H1 (cell line): ENCODE data around the gene MYH8. TPM values are rescaled to one million over a fixed set of nuclear protein-coding genes. Genes with fewer than 3 reads are reported as not detected.

ENCODE experiments used
- CTCF ChIA-PET: fragments of 300-600 bp; sonication (Branson Sonifier 250); formaldehyde crosslinking; loops from one replicate; lab custom pipeline; 2021; ENCODE audit not compliant: partially characterized antibody; lab: Charles Lee
- POLR2A ChIA-PET: fragments of 300-600 bp; sonication (Branson Sonifier 250); formaldehyde crosslinking; loops from one replicate; lab custom pipeline; 2021; ENCODE audit warnings: inconsistent platforms; ENCODE audit not compliant: partially characterized antibody; lab: Charles Lee
- DNase-seq, 2 experiments: peaks; one replicate each; pipeline versions ENCODE4 v3.0.0 to v3.0.0-alpha.2; 2010 to 2022; ENCODE audit warnings: low spot score in 2 of 2, low read depth in 1 of 2, mixed read lengths in 1 of 2
- FAIRE-seq: peaks from 2 replicates; lab custom pipeline; 2011; peaks lifted over from hg19 to GRCh38; lab: Jason Lieb, UNC
- H2AFZ ChIP-seq: 2 replicates; pipeline ENCODE4 v1.8.1; 2012; ENCODE audit warnings: low read length, inconsistent platforms
- H2AK5ac ChIP-seq: 2 replicates; pipeline ENCODE4 v1.6.1; 2013; ENCODE audit warnings: low read depth, low read length
- H2BK120ac ChIP-seq: replicated peaks from 2 replicates; pipeline ENCODE3; 2013; ENCODE audit warnings: low read depth, low read length, inconsistent platforms
- H2BK12ac ChIP-seq: 2 replicates; pipeline ENCODE4 v1.6.1; 2013; ENCODE audit warnings: low read depth, low read length
- H2BK15ac ChIP-seq: 2 replicates; pipeline ENCODE4 v1.6.1; 2013; ENCODE audit warnings: low read length
- H2BK20ac ChIP-seq: 2 replicates; pipeline ENCODE4 v1.6.1; 2013; ENCODE audit warnings: low read length
- H2BK5ac ChIP-seq: 2 replicates; pipeline ENCODE4 v1.6.1; 2013; ENCODE audit warnings: low read depth, low read length
- H3K14ac ChIP-seq: 2 replicates; pipeline ENCODE4 v1.6.1; 2013; ENCODE audit warnings: inconsistent platforms; ENCODE audit not compliant: insufficient read length
- H3K18ac ChIP-seq: 2 replicates; pipeline ENCODE4 v1.6.1; 2013; ENCODE audit warnings: low read length; ENCODE audit errors: extremely low read depth
- H3K23ac ChIP-seq: 2 replicates; pipeline ENCODE4 v1.6.1; 2013; ENCODE audit warnings: inconsistent platforms; ENCODE audit not compliant: insufficient read length
- H3K23me2 ChIP-seq: 2 replicates; pipeline ENCODE4 v1.6.1; 2013; ENCODE audit warnings: low read depth, low read length
- H3K27ac ChIP-seq: 2 replicates; pipeline ENCODE4 v1.6.1; 2011; ENCODE audit warnings: low read depth, low read length, inconsistent platforms
- H3K27me3 ChIP-seq, 4 experiments: replicated peaks in 1 of 4; 1 replicate in 1 of 4; 2 replicates in 3 of 4; pipeline versions ENCODE4 v1.6.1 to v1.8.1; 2011 to 2013; ENCODE audit warnings: low read length in 3 of 4, mild to moderate bottlenecking in 3 of 4, inconsistent platforms in 2 of 4, mixed read lengths in 2 of 4, moderate library complexity in 1 of 4; ENCODE audit not compliant: control insufficient read depth in 3 of 4, insufficient read depth in 3 of 4; ENCODE audit errors: extremely low read depth in 1 of 4
- H3K36me3 ChIP-seq, 4 experiments: 2 replicates each; pipeline versions ENCODE4 v1.6.1 to v1.8.1; 2011 to 2013; ENCODE audit warnings: mild to moderate bottlenecking in 4 of 4, low read length in 3 of 4, moderate library complexity in 2 of 4, control low read depth in 1 of 4, inconsistent platforms in 1 of 4; ENCODE audit not compliant: insufficient read depth in 4 of 4, control insufficient read depth in 2 of 4
- H3K4ac ChIP-seq: replicated peaks from 2 replicates; pipeline ENCODE3; 2013; ENCODE audit warnings: low read length, low read depth, mixed read lengths, inconsistent platforms; ENCODE audit not compliant: insufficient read length
- H3K4me1 ChIP-seq, 4 experiments: replicated peaks in 1 of 4; 1 replicate in 1 of 4; 2 replicates in 3 of 4; pipeline versions ENCODE4 v1.6.1 to v1.8.1; 2011 to 2013; ENCODE audit warnings: low read length in 3 of 4, inconsistent platforms in 2 of 4, mixed read lengths in 1 of 4; ENCODE audit not compliant: insufficient read depth in 4 of 4, control insufficient read depth in 3 of 4
- H3K4me2 ChIP-seq, 2 experiments: 2 replicates each; pipeline versions ENCODE4 v1.6.1 to v1.8.1; 2011 to 2013; ENCODE audit warnings: low read depth in 2 of 2, low read length in 2 of 2, control low read depth in 1 of 2, inconsistent platforms in 1 of 2, mild to moderate bottlenecking in 1 of 2; ENCODE audit not compliant: insufficient read depth in 1 of 2
- H3K4me3 ChIP-seq, 4 experiments: fragments of 200-600, 300-600 bp in 1 of 4; sonication (generic), shearing (Covaris generic), sonication (Bioruptor Twin) in 1 of 4; 2 replicates each; pipeline versions ENCODE4 v1.5.1 to v1.8.1; 2011 to 2016; ENCODE audit warnings: low read length in 4 of 4, low read depth in 3 of 4, control low read depth in 2 of 4, inconsistent platforms in 2 of 4, mild to moderate bottlenecking in 2 of 4, mixed read lengths in 1 of 4, moderate library complexity in 1 of 4; ENCODE audit not compliant: insufficient read depth in 2 of 4; ENCODE audit errors: extremely low read depth in 1 of 4
- H3K56ac ChIP-seq: replicated peaks from 2 replicates; pipeline ENCODE3; 2013; ENCODE audit warnings: low read depth, mild to moderate bottlenecking, mixed read lengths, low read length, inconsistent platforms; ENCODE audit not compliant: insufficient read length
- H3K79me1 ChIP-seq: 2 replicates; pipeline ENCODE4 v1.6.1; 2013; ENCODE audit warnings: low read depth, low read length, control low read depth
- H3K79me2 ChIP-seq, 2 experiments: 2 replicates each; pipeline versions ENCODE4 v1.6.1 to v1.8.1; 2012 to 2013; ENCODE audit warnings: low read length in 2 of 2, mild to moderate bottlenecking in 2 of 2, inconsistent platforms in 1 of 2; ENCODE audit not compliant: insufficient read depth in 2 of 2, control insufficient read depth in 1 of 2
- H3K9ac ChIP-seq, 4 experiments: replicated peaks in 1 of 4; 1 replicate in 1 of 4; 2 replicates in 3 of 4; pipeline versions ENCODE4 v1.6.1 to v1.8.1; 2011 to 2013; ENCODE audit warnings: low read depth in 3 of 4, low read length in 3 of 4, control low read depth in 2 of 4, mild to moderate bottlenecking in 2 of 4, moderate library complexity in 2 of 4, inconsistent platforms in 1 of 4; ENCODE audit errors: extremely low read depth in 1 of 4
- H3K9me3 ChIP-seq, 2 experiments: 2 replicates each; pipeline versions ENCODE4 v1.6.1 to v1.8.1; 2012 to 2013; ENCODE audit warnings: mild to moderate bottlenecking in 2 of 2, moderate library complexity in 2 of 2, control low read depth in 1 of 2, inconsistent platforms in 1 of 2, low read depth in 1 of 2, low read length in 1 of 2, mixed read lengths in 1 of 2; ENCODE audit not compliant: insufficient read depth in 2 of 2
- H4K20me1 ChIP-seq, 2 experiments: replicated peaks in 1 of 2; 2 replicates each; pipeline versions ENCODE3 to v1.8.1; 2011 to 2013; ENCODE audit warnings: inconsistent platforms in 2 of 2, low read length in 2 of 2, mild to moderate bottlenecking in 1 of 2; ENCODE audit not compliant: insufficient read depth in 2 of 2, control insufficient read depth in 1 of 2
- H4K5ac ChIP-seq: 2 replicates; pipeline ENCODE4 v1.6.1; 2013; ENCODE audit warnings: low read length, low read depth, mixed read lengths, inconsistent platforms; ENCODE audit not compliant: insufficient read length
- H4K8ac ChIP-seq: 2 replicates; pipeline ENCODE4 v1.8.0; 2013; ENCODE audit warnings: mild to moderate bottlenecking, moderate library complexity, low read length, inconsistent platforms; ENCODE audit not compliant: insufficient read depth; ENCODE audit errors: extremely low read depth
- H4K91ac ChIP-seq: replicated peaks from 2 replicates; pipeline ENCODE3; 2013; ENCODE audit warnings: low read length, mixed read lengths, inconsistent platforms; ENCODE audit not compliant: insufficient read length
- ASH2L ChIP-seq: fragments of 200-600, 300-600 bp; sonication (generic); IDR thresholded peaks from one replicate; pipeline ENCODE4 v1.7.1; 2017; ENCODE audit warnings: low read length
- BCL11A ChIP-seq, 2 experiments: IDR thresholded peaks; one replicate each; pipeline ENCODE4 v1.6.1; 2011; ENCODE audit warnings: low read depth in 2 of 2, low read length in 2 of 2, mild to moderate bottlenecking in 2 of 2
- POU5F1 ChIP-seq: IDR thresholded peaks from 2 replicates; pipeline ENCODE4 v1.6.1; 2011; ENCODE audit warnings: low read depth, mild to moderate bottlenecking, low read length, moderate library complexity
- WGBS, 2 experiments: shearing (Covaris generic) in 1 of 2; methylation state at CpG; one replicate each; pipeline versions ENCODE4 v1.1.6 to v1.1.7; 2013 to 2015; ENCODE audit warnings: low lambda C conversion rate in 2 of 2, mixed read lengths in 2 of 2, inconsistent platforms in 1 of 2, low coverage in 1 of 2, missing lambda C conversion rate in 1 of 2; ENCODE audit not compliant: insufficient replicate concordance in 2 of 2, insufficient coverage in 1 of 2, insufficient read length in 1 of 2; ENCODE audit errors: extremely low coverage in 1 of 2, missing lambda C conversion rate in 1 of 2; 5-methylcytosine and 5-hydroxymethylcytosine counted together
- polyA plus RNA-seq, 7 experiments: library from polyadenylated mRNA; depleted of rRNA in 3 of 7; stranded (reverse) in 5 of 7; unstranded in 2 of 7; fragments of >200 nt in 5 of 7; fragments of 200-250 nt in 2 of 7; gene quantifications; 1 replicate in 5 of 7; 2 replicates in 1 of 7; 4 replicates in 1 of 7; pipeline versions ENCODE4 v1.2.1 to v1.2.3, GENCODE V29; 2011 to 2013; ENCODE audit warnings: missing spikeins in 2 of 7, mixed read lengths in 2 of 7
- total RNA-seq: library from RNA; stranded (reverse); fragmentation: NEBNext Ultra II Directional; extraction: Animal tissue kit (Norgen Biotek cat#: 25700); gene quantifications from 2 replicates; pipeline ENCODE4 v1.2.1, GENCODE V29; 2021

The MYH8 gene
- total and polyA plus RNA-seq, 2 of the 8 experiments (the other 6 are each of a cell fraction or from before 2014, with no cell fraction given) = not detected

DNA sequence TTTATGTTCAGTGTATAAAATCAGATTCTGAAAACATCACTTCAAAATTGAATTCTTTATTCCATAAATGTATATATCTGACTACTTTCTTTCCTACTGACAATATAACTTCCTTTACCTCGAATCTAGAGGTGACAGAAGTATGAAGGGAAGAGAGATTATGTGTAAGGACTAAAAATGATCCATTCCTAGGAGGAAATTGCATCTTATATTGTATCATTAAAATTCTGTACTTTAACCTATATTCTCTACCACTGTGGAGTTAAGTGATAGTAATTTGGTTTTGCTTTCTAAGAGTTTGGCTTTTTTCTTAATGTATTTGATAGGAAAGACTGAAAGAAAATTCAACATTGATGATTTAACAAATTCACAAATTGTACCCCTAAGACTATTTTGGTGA, 36.2 kb upstream of the MYH8 start:
- Histone ChIP-seq H3K9me3 (no peaks in the 10 kb centered on the region), H3K23me2 (no peaks in the 10 kb centered on the region), H4K8ac (no peak overlapping the region), H3K56ac (no peak overlapping the region), H2AK5ac (no peak overlapping the region), H3K79me2 (no peaks in the 10 kb centered on the region), H2BK20ac (no peak overlapping the region), H3K4me3 (no peak overlapping the region), H3K27me3 (no peaks in the 10 kb centered on the region), H2BK5ac (no peak overlapping the region), H2BK120ac (no peak overlapping the region), H3K9ac (no peak overlapping the region), H3K36me3 (no peaks in the 10 kb centered on the region), H4K5ac (no peak overlapping the region), H3K4me1 (no peaks in the 10 kb centered on the region), H3K4ac (no peak overlapping the region), H2AFZ (no peak overlapping the region), H4K91ac (no peak overlapping the region), H2BK12ac (no peak overlapping the region), H3K4me2 (no peak overlapping the region), H3K23ac (no peak overlapping the region), H3K27ac (no peak overlapping the region), H4K20me1 (no peaks in the 10 kb centered on the region), H3K79me1 (no peaks in the 10 kb centered on the region), H3K18ac (no peak overlapping the region), H3K14ac (no peak overlapping the region), H2BK15ac (no peak overlapping the region)
- WGBS, 2 experiments = 91% methylated on average over 1 of the region's 1 CpG; no CpG with 5 or more reads in 1 of the 2 experiments
- CTCF ChIA-PET = interaction anchor here (1.1 kb wide), 1 partner anchor 12 kb away, joined by 3 read pairs; no protein-coding TSS in a partner anchor
- FAIRE-seq (no peak), DNase-seq (no peak)
- POLR2A ChIA-PET = no interaction called here
- TF ChIP-seq POU5F1 (no peak), ASH2L (no peak), BCL11A (IDR thresholded peaks at IDR 0.05; ENCODE audit: low read depth in 2 of 2, low read length in 2 of 2) (no peak)
